ENCODE data around the gene ITPKB.

ITPKB gene

GRCh38 chr1:226643177-226643576, 95.9 kb downstream of the ITPKB start:
- no peak overlapping the region for H3K4me3 ChIP-seq (replicated peaks; ENCODE audit: insufficient read depth, low read length)
- H3K27ac ChIP-seq (replicated peaks): peak overlapping the region; percentile 96
- DNase-seq (ENCODE audit: low read depth in 1 of 2, low spot score in 1 of 2): peak; percentile 86 to 96
- no peaks in the 10 kb centered on the region for H3K27me3 ChIP-seq (ENCODE audit: insufficient read depth, poor library complexity, severe bottlenecking)
- no peak for TF ChIP-seq GABPA (IDR thresholded peaks at IDR 0.05; ENCODE audit: low read depth)
- TF ChIP-seq CTCF (IDR thresholded peaks at IDR 0.05; ENCODE audit: insufficient read depth, low read length): no peak
- TF ChIP-seq POLR2AphosphoS5 (IDR thresholded peaks at IDR 0.05; ENCODE audit: low read depth): peak; percentile 96
- no peak for TF ChIP-seq REST (IDR thresholded peaks at IDR 0.05; ENCODE audit: insufficient replicate concordance, low read depth)
- peak; percentile 15; the same call in 1 of the 2 replicates for TF ChIP-seq SPI1 (IDR thresholded peaks at IDR 0.05; ENCODE audit: borderline replicate concordance, low read depth)

GRCh38 chr1:226642421-226642820, 96.7 kb downstream of the ITPKB start:
- Histone ChIP-seq H3K27me3 (ENCODE audit: insufficient read depth, poor library complexity, severe bottlenecking) (no peaks in the 10 kb centered on the region), H3K4me3 (replicated peaks; ENCODE audit: insufficient read depth, low read length) (no peak overlapping the region), H3K27ac (replicated peaks) (peak overlapping the region; percentile 96)
- TF ChIP-seq POLR2AphosphoS5 (IDR thresholded peaks at IDR 0.05; ENCODE audit: low read depth) (no peak), GABPA (IDR thresholded peaks at IDR 0.05; ENCODE audit: low read depth) (no peak), REST (IDR thresholded peaks at IDR 0.05; ENCODE audit: insufficient replicate concordance, low read depth) (no peak), SPI1 (IDR thresholded peaks at IDR 0.05; ENCODE audit: borderline replicate concordance, low read depth) (no peak), CTCF (IDR thresholded peaks at IDR 0.05; ENCODE audit: insufficient read depth, low read length) (no peak)
- DNase-seq (ENCODE audit: low read depth in 1 of 2, low spot score in 1 of 2): no peak

GRCh38 chr1:226641671-226642231, 97.3 kb downstream of the ITPKB start:
- Histone ChIP-seq H3K27me3 (ENCODE audit: insufficient read depth, poor library complexity, severe bottlenecking) (no peaks in the 10 kb centered on the region), H3K27ac (replicated peaks) (peak overlapping the region; percentile 96), H3K4me3 (replicated peaks; ENCODE audit: insufficient read depth, low read length) (no peak overlapping the region)
- no peak for DNase-seq (ENCODE audit: low read depth in 1 of 2, low spot score in 1 of 2)
- no peak for TF ChIP-seq REST (IDR thresholded peaks at IDR 0.05; ENCODE audit: insufficient replicate concordance, low read depth)
- TF ChIP-seq CTCF (IDR thresholded peaks at IDR 0.05; ENCODE audit: insufficient read depth, low read length): no peak
